ENCODE measurements around the gene EPSTI1. TPM values are rescaled to one million over a fixed set of nuclear protein-coding genes. Genes with fewer than 3 reads are reported as not detected.

The EPSTI1 gene
- polyA plus RNA-seq, 1 donor from 2014 or later = not detected

GRCh38 chr13:42836930-42837690, 154.9 kb downstream of the EPSTI1 start:
- H3K27me3 ChIP-seq (ENCODE audit: insufficient read depth, low read depth, low read length) = no peaks in the 10 kb centered on the region
- no peak overlapping the region for H3K9ac ChIP-seq (ENCODE audit: low read length)
- no peaks in the 10 kb centered on the region for H3K9me3 ChIP-seq (ENCODE audit: low read length)
- no peak overlapping the region for H3K4me3 ChIP-seq (ENCODE audit: low read length)
- H3K9me2 ChIP-seq (ENCODE audit: insufficient read depth, low read length) = no peaks in the 10 kb centered on the region
- H3K27ac ChIP-seq (ENCODE audit: low read length) = no peak overlapping the region
- no peak overlapping the region for H3K4me2 ChIP-seq (ENCODE audit: low read length)
- TF ChIP-seq CTCF (IDR thresholded peaks at IDR 0.05; ENCODE audit: poor library complexity, severe bottlenecking) (no peak), EP300 (conservative IDR thresholded peaks at IDR 0.05; ENCODE audit: poor library complexity, severe bottlenecking) (no peak), MXI1 (conservative IDR thresholded peaks at IDR 0.05; ENCODE audit: poor library complexity, severe bottlenecking) (no peak)
- TF ChIP-seq, protein P1, sequence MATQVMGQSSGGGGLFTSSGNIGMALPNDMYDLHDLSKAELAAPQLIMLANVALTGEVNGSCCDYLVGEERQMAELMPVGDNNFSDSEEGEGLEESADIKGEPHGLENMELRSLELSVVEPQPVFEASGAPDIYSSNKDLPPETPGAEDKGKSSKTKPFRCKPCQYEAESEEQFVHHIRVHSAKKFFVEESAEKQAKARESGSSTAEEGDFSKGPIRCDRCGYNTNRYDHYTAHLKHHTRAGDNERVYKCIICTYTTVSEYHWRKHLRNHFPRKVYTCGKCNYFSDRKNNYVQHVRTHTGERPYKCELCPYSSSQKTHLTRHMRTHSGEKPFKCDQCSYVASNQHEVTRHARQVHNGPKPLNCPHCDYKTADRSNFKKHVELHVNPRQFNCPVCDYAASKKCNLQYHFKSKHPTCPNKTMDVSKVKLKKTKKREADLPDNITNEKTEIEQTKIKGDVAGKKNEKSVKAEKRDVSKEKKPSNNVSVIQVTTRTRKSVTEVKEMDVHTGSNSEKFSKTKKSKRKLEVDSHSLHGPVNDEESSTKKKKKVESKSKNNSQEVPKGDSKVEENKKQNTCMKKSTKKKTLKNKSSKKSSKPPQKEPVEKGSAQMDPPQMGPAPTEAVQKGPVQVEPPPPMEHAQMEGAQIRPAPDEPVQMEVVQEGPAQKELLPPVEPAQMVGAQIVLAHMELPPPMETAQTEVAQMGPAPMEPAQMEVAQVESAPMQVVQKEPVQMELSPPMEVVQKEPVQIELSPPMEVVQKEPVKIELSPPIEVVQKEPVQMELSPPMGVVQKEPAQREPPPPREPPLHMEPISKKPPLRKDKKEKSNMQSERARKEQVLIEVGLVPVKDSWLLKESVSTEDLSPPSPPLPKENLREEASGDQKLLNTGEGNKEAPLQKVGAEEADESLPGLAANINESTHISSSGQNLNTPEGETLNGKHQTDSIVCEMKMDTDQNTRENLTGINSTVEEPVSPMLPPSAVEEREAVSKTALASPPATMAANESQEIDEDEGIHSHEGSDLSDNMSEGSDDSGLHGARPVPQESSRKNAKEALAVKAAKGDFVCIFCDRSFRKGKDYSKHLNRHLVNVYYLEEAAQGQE (IDR thresholded peaks at IDR 0.05; ENCODE audit: borderline replicate concordance) = no peak
- H3K36me3 ChIP-seq (ENCODE audit: insufficient read depth, low read length) = no peaks in the 10 kb centered on the region
- no peaks in the 10 kb centered on the region for H3F3A ChIP-seq (ENCODE audit: insufficient read depth, low read length, poor library complexity, severe bottlenecking)
- no peaks in the 10 kb centered on the region for H3K79me2 ChIP-seq (replicated peaks; ENCODE audit: insufficient read depth, low read length)
- no peaks in the 10 kb centered on the region for H4K20me1 ChIP-seq (ENCODE audit: insufficient read depth)
- no peak overlapping the region for H2AFZ ChIP-seq (ENCODE audit: low read depth, low read length)

Other genes starting within 250 kb of the EPSTI1 start
- gene FAM216B, start 210.7 kb downstream of the EPSTI1 start, polyA plus RNA-seq = not detected in 2 replicates
- gene DNAJC15, start 31.3 kb upstream of the EPSTI1 start, polyA plus RNA-seq = 0.40 and 0.84 TPM in 2 replicates